Head of caudate nucleus (tissue), 42 donors: ENCODE results near the gene HYAL3.

Source experiments
- DNase-seq, 42 donors: peaks; one replicate each; pipeline versions ENCODE4 v3.0.0 to v3.0.0-alpha.2; 2020 to 2021; ENCODE audit warnings: mixed read lengths in 7 of 42
- intact Hi-C: fragments of 100-400 bp; cut with DNase I; formaldehyde crosslinking; loops from one replicate; pipeline ENCODE4 v1.15.0; 2022

The HYAL3 gene

GRCh38 chr3:50298836-50299637 is at the start of gene HYAL3, which contains the start of gene NAA80:
TSS of gene HYAL3 (minus strand) at chr3:50299405. CDS start at chr3:50295602, 3,803 bp downstream.
TSS of gene NAA80 (minus strand) at chr3:50299405. CDS start at chr3:50297463, 1,942 bp downstream.
- intact Hi-C loops, result no loop called here
- DNase-seq, result peak; percentile 98 to 100 (median 100)

- intact Hi-C loops, result loop anchor here (5.0 kb wide), 1 partner anchor 195 kb away; no protein-coding TSS in a partner anchor
- peak; percentile 45 to 88 (median 70) for DNase-seq
Measured at GRCh38 chr3:50347187-50347813, 48.1 kb upstream of the HYAL3 start.

GRCh38 chr3:50345586-50346234 is 46.5 kb upstream of the HYAL3 start, which contains the start of gene ZMYND10:
TSS of gene ZMYND10 (minus strand) at chr3:50345732. CDS start at chr3:50345579, 153 bp downstream.
- DNase-seq, result peak; percentile 33 to 87 (median 71)
- intact Hi-C loops, result loop anchor here (5.0 kb wide), 1 partner anchor 197 kb away; no protein-coding TSS in a partner anchor

- intact Hi-C loops, result loop anchor here (5.0 kb wide), 1 partner anchor 197 kb away; no protein-coding TSS in a partner anchor
- DNase-seq, result no peak
Measured at GRCh38 chr3:50345008-50345407, 45.8 kb upstream of the HYAL3 start.

GRCh38 chr3:50342813-50343633 is 43.8 kb upstream of the HYAL3 start:
- intact Hi-C loops, result no loop called here
- no peak for DNase-seq

DNA sequence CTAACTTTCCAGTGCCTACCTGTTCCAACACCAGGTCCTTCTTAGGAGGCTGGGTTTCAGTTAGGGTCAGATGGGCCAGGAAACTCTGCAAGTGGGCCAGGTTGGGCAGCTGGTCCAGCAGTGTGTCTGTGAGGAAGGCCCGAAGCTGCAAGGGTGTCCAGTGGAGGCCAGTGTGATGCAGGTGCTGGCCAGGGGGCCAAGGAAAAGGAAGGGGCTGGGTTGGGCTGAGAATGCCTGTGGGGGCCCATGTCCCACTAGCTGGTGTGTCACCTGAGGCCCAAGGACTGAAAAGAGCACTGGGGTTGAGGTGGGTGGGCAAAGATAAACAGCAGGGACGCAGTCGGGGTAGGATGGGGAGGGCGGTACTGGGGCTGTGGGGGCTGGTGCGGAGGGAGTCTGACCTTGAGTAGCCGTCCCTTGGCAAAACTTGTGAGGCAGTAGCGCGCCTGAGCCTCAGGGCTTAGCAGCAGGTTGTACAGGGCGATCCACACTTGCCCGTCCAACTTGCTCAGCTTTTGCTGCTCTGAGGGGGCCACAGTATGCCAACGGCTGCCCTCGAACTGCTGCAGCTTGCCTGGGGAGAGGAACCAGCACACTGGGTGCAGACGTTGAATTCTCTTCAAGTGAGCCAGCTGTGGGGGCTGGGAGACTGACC is 42.9 kb upstream of the HYAL3 start:
- intact Hi-C loops, result no loop called here

DNA sequence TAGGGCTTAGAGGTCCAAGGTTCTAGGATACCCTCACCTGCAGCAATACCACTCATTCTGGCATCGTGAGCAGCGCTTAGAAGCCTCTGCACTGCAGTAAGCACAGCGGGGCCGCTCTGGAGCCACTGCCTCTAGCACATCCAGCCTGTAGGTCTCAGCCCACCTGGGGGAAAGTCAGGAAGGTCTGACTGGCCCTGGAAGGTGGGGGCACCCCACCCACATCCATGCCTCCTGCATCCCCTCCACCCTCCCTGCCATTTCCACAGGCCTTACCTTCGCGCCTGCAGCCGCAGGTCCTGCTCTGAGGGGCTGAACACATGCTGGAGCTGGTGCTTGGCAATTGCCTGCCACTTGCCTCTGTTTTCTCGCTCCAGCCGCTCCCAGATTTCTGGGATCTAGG is 42.3 kb upstream of the HYAL3 start:
- intact Hi-C loops, result no loop called here
- DNase-seq, result no peak

More for the DNA sequence above, 42.9 kb upstream of the HYAL3 start:
- DNase-seq, result no peak

DNA sequence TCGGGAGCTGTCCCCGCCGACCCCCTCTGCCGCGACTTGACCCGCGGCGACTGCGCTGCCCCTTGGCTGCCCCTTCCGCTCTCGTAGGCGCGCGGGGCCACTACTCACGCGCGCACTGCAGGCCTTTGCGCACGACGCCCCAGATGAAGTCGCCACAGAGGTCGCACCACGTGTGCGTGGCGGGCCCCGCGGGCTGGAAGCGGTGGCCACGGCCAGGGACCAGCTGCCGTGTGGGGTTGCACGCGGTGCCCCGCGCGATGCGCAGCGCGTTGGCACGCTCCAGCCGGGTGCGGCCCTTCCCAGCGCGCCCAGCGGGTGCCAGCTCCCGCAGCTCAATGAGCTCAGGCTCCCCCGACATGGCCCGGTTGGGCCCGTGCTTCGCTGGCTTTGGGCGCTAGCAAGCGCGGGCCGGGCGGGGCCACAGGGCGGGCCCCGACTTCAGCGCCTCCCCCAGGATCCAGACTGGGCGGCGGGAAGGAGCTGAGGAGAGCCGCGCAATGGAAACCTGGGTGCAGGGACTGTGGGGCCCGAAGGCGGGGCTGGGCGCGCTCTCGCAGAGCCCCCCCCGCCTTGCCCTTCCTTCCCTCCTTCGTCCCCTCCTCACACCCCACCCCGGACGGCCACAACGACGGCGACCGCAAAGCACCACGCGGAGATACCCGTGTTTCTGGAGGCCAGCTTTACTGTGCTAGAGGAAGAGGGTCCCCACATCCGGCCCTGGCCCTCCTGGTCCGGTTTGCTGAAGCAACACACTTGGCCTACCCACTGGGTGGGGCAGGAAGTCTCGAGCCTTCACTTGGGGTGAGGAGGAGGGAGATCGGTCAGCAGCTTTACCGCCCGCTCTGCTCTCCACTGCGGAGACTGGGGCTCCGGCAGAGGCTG is 41.5 kb upstream of the HYAL3 start, which contains the start of gene RASSF1:
Gene RASSF1 (minus strand): TSS at position 389 of the 882 bp plus-strand sequence. CDS start 31 bp downstream, at position 358.
- intact Hi-C loops, result no loop called here
- DNase-seq, result peak in 6 of 42 donors; percentile 22 to 51 (median 26)

- intact Hi-C loops, result no loop called here
- DNase-seq, result no peak
Measured at GRCh38 chr3:50340147-50340447, 40.9 kb upstream of the HYAL3 start.

DNA sequence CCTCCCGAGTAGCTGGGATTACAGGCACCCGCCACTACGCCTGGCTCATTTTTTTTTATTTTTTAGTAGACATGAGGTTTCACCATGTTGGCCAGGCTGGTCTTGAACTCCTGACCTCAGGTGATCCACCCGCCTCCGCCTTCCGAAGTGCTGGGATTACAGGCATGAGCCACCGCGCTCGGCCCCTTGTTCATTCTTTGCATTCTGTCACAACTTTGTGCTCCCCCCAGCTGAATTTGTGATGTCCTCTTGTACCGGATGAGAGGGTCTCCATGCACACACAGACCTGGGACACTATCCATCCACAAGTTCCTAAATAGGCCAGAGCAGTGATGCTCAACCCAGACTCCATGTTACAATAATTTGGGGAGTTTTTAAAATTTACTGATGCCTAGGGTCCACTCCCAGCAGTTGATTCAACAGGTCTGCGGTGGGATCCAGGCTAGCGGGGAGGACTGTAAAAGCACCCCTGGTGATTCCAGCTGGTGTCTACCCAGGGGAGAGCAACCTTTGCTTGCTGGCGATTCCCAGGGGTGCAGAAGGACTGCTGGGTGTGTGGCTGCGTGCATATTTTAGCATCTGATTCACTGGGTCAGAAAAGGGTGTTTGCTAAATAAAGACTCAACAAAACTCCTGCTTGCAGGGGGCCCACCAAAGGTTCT is 40.4 kb upstream of the HYAL3 start:
- no peak for DNase-seq
- intact Hi-C loops, result no loop called here

DNA sequence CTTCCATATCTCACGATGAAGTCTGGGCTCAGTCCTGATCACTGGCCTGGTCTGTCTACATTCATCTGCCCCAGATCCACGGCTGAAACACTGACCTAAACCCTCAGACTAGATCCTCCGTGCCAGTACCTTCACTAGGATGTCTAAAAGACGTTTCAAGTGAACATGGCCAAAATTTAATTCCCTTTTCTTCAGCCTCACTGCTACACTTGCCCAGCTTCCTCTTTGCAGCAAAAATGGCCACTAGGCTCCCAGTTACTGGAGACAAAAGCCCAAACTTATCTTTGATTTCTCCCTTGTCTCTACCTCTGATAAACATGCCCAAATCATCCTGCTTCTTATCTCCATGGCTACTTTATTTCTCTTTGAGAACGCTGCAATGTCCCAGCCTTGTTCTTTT is 39.8 kb upstream of the HYAL3 start:
- no peak for DNase-seq
- intact Hi-C loops, result no loop called here

GRCh38 chr3:50337175-50337861 is 38.1 kb upstream of the HYAL3 start:
- DNase-seq, result peak; percentile 97 to 100 (median 99)
- intact Hi-C loops, result no loop called here

DNA sequence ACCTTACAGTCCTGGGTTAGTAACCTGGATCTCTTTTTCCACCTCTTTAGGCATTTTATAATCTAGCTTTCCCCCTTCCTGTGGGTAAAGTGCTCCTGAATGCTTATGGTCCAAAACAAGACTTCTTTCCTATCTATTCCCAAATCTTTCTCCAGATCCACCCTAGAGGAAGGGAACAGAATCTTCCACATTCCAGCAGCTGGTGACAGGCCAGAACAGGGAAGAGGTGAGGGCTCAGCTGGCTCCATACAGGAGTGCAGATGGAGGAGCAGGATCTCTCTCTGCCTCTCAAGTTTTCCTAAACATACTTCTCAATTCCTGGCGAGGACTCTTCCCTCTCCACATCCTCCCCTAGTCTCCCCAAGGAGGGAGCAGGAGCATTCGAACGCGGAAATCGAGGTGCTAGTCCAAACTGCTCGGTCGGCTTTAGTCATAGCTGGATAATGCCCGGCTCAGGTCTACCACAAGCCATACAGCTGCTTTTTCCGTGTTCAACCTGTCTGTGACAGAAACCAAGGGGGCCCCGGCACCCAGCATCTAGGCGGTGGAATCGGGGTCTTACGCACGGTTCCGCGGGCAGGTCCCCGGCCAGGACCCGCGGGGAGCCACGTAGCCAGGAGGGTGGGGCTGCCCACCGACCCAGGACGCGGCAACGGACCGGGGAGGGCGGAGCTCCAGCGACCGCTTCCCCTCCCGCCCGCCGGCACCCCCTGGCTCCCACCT is 37.4 kb upstream of the HYAL3 start:
- intact Hi-C loops, result no loop called here
- peak in 2 of 42 donors; percentile 12 to 31 for DNase-seq

GRCh38 chr3:50334339-50335075 is 35.3 kb upstream of the HYAL3 start:
- DNase-seq, result no peak
- intact Hi-C loops, result no loop called here
